HG02588 (cell line): Measurements from ENCODE around the gene FBRSL1.
"Not testable (repeated sequence)": the region's sequence is repeated elsewhere in the genome, so short reads cannot be mapped to it uniquely, and the experiment has no call there.

ENCODE experiments used
- ATAC-seq: cut with Tn5 transposase; IDR thresholded peaks from one replicate; pipeline ENCODE4 v1.9.1; 2021; ENCODE audit warnings: mild to moderate bottlenecking, moderate library complexity; ENCODE audit not compliant: unreplicated experiment

The FBRSL1 gene

DNA sequence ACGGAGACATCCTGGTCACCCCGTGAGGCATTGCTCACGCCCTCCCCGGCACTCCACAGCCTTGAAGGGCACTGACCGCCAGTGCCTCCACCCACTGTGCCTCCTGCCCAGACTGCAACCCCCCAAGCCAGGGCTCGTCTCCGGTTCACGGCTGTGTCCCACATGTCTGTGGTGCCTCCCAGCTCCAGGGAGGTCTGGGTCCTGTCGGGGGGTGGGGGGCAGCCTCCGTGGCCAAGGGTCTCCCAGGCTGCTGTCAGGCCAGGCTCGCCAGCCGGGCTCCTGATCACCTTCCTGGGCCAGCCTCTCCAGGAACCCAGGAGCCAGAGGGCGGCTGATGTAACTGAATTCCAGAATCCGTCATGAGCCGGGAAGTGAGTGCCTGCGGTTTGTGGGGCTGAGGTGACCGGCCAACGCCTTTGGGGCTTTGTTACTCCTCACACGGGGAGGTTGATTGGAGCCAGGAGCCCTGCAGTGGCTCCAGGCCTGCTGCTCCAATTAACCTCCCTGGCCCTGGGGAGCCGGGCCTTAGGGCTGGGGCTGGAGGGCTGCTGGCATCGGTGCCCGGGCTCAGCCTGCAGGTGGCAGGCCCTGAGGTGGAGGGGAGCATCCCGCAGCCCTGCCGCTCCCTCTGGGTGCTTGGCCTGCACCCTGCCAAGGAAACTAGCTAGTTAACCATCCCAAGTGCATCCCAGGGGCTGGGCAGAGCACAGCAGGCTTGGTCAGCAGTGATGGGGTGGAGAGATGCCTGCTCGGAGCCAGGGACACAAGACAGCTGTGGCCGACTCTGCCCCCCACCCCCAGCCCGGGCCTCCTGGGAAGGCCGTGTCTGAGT, 36.4 kb upstream of the FBRSL1 start:
- no peak for ATAC-seq

DNA sequence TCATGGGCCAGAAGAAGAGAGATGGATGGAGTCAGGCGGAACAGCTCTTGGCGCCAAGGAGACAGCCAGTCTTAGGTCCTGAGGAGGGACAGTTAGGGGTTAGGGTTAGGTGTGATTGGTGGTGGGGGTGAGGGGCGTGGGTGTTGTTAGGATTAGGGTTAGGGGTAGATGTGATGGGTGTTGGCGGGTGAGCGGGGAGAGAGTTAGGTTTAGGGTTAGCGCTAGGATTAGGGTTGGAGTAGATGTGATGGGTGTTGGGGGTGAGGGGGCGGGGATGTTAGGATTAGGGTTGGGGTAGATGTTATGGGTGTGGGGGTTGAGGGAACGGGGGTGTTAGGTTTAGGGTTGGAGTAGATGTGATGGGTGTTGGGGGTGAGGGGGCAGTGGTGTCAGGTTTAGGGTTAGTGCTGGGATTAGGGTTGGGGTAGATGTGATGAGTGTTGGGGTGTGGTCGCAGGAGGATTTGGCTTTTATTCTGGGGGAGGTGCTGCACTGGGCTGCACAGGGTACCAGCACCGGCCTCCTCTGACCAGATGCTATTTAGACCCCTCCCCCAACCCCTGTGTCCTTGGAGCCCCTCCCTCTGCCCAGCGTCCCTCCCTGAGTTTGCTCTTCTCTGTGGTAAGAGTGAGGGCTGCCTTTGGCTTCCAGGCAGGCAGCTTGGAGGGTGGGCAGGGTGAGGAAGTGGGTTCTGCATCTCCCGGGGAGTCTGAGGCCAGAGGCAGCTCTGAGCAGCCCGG, 35.6 kb upstream of the FBRSL1 start:
- no peak for ATAC-seq

DNA sequence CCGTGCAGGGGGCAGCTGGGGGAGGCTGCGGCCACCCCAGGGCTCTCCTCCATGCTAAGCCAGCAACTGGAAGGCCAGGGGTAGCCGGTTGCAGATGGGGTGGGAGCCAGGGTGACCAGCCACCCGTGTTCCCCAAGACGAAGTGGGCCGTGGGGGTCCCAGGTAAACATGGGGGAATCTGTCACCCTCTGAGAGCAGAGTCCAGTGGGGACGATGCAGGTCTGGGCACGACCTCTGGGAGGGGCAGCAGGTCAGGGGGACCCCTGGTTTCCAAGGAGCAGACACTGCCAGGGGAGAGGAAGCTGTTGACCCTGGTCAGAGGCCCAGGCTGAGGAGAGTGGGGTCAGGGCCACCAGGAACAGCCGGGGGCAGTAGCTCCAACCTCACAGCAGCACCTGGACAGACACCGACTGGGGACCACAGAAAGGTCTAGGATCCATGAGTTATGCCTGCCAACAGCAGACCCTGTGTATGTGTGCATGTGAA, 35.0 kb upstream of the FBRSL1 start:
- ATAC-seq = no peak

DNA sequence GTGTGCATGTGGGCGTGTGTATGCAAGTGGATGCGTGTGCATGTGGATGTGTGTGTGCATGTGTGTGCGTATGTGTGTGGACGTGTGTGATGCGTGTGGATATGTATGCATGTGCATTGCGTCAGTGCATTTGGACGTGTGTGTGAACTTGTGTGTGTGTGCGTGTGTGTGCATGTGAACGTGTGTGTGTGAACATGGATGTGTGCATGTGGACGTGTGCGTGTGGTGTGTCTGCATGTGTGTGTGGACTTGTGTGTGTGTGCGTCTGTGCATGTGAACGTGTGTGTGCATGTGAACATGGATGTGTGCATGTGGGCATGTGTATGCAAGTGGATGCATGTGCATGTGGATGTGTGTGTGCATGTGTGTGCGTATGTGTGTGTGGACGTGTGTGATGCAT, 34.4 kb upstream of the FBRSL1 start:
- no peak for ATAC-seq

- ATAC-seq = no peak
Measured at GRCh38 chr12:132456186-132456943, 33.6 kb upstream of the FBRSL1 start.

DNA sequence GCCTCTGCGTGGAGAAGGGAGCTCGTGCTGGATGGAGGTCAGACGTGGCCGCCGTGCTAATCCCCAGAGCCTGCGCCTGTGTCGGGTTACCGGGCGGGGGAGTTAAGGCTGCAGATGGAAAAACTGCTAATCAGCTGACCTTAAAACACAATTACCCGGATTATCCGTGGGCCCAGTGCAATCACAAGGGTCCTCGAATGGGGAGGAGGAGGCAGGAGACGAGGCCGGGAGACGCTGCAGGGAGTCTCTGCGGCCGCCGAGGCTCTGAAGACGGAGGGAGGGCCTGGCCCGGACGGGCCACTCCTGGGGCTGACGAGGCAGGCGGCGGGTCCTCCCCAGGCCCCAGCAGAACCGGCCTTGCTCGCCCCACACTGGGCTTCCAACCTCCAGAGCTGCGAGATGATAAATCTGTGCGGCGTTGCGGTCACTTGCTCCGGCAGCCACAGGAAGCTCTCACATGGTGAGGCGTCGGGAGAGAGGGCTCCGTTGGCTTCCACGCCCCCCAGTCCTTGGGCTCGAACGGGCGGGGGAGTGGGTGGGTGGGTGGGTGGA, 32.9 kb upstream of the FBRSL1 start:
- ATAC-seq = no peak

DNA sequence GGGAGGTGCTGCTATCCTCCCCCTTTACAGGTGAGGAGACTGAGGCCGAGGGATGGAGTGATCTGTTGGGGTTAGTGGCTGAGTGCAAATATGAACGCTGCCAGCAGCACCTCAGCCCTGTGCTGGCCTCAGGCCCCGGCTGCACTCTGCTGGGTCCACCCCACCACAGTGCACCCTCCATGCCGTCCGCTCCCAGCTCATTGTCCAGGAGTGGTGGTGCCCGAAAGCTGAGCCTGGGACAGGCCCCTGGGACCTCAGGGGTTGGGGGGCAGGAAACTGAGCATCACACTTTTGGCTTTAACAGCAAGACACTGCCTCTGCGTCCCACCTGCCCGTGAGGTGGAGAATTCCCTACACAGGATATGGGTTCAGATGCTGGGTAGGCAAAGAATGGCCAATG, 31.5 kb upstream of the FBRSL1 start:
- no peak for ATAC-seq

- ATAC-seq = no peak
Measured at GRCh38 chr12:132458846-132459641, 30.9 kb upstream of the FBRSL1 start.

DNA sequence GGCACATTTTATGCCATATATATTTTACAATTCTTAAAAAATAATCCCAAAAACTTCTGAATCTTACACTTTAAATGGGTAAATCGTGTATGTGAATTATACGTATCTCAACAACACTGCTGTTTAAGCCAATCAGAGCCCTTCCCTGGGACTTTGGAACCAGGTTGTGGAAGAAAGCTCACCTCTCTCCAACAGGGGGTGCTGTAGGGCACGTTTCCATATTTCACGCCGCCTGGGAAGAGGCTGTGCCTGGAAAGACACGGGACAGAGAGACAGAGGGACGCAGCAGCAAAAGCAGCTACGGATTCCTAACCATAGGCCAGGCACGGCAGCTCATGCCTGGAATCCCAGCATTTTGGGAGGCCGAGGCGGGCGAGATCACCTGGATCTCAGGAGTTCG, 29.4 kb upstream of the FBRSL1 start:
- no peak for ATAC-seq

DNA sequence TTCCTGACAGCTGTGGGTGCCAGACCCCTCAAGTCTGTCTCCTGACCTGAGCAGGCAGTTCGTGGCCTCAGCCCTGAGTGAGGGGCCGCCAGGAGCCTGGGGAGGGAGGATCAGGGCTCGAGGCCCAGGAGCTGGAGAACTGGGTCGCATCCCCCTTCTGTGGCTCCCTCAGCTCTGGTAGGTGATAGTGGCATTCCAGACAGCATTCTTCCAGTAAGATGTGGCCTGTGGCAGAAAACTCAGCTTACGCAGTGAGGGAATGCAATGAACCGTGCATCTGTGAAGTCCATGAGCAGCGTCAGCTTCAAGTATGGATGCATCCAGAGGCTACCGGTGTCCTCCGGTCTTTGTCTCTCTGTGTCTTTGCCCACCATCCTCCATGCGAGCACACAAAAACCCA, 28.4 kb upstream of the FBRSL1 start:
- ATAC-seq = no peak

DNA sequence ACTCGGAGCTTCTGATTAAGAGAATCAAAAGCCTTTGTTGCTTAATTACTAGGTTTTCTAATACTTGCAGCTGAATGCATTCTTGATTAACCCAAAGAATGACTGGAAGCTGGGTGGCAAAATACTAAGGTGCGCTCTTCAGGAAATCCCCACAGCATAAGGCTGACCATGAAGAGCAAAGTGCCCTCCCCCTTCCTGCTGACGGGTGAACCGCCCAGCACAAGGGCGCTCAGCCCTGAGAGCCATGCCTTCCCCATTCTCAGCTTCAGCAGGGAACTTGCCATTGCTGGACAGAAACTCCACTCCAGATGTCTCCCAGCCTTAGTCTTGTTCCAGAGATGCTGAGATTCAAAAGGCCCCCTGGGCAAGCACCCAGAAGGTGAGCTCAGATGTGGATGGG, 27.2 kb upstream of the FBRSL1 start:
- no peak for ATAC-seq

- ATAC-seq = not testable (repeated sequence)
Measured at GRCh38 chr12:132463284-132463924, 26.5 kb upstream of the FBRSL1 start.

GRCh38 chr12:132464304-132464703, 25.6 kb upstream of the FBRSL1 start:
- not testable (repeated sequence) for ATAC-seq

DNA sequence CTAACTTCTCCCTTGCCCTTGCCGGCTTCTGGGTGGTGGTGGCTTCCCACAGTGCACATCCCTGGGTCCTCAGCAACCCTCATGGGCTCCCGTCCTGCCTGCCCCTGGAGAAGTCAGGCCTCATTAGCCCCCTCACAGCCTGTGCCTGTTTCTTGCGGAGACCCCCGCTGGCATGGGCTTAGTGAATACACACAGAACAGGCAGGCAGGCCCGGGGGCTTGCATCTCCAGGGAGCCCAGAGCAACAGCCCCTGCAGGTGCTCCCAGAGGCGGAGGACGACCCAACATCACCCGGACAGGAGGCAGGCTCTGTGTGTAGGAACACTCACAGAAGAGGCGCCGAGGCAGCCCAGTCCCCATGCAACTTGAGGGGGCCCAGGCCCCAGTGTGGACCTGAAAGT, 25.1 kb upstream of the FBRSL1 start:
- no peak for ATAC-seq

- no peak for ATAC-seq
Measured at GRCh38 chr12:132465269-132466190, 24.4 kb upstream of the FBRSL1 start.

- no peak for ATAC-seq
Measured at GRCh38 chr12:132466241-132467201, 23.4 kb upstream of the FBRSL1 start.

- no peak for ATAC-seq
Measured at GRCh38 chr12:132467511-132467910, 22.4 kb upstream of the FBRSL1 start.

- ATAC-seq = no peak
Measured at GRCh38 chr12:132469423-132469822, 20.5 kb upstream of the FBRSL1 start.
